Activated T-cell treated with anti-CD3 and anti-CD28 coated beads for 4 hours (primary cell): ENCODE data around the gene USB1.

ENCODE experiments used
- DNase-seq: peaks from one replicate; pipeline ENCODE4 v3.0.0-alpha.2; 2020

The USB1 gene

DNA sequence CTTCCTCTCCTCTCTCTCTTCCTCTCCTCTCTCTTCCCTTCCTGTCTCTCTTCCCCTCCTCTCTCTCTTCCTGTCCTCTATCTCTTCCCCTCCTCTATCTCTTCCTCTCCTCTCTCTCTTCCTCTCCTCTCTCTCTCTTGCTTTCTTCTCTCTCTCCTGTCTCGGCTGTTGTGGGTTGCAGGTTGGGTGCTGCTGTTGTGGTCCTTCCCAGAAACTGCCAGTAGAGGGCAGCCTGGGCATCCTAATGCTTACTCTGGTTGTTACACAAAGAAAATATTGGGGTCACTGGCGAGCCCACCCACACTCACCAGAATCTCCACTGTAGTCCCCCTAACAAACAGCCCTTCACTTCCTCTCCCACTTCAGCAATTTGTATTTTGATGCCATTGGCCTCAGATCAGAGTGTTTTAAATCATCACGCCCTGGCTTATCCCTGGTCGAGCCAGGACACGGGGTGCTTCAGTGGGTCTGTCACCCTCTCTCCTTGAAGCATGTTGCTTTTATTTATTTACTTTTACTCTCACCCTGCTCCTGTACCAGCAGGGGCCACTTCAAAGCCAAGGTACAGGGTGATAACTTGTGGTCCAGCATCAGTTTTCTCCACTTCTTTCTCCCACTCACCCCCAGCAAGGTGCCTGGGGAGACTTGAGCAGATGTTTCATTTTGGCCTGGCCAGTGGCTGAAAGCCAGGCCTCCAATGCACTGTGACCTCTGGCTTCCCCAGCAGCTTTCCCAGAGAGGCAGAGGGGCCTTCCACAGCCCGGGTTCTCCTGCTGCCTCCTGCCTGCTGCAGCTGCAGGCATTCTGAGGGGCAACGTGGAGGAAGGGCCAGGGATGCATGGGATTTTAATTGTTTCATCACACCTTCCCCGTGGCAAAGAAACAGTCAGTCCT is 19.7 kb downstream of the USB1 start:
- DNase-seq = peak; percentile 54

DNA sequence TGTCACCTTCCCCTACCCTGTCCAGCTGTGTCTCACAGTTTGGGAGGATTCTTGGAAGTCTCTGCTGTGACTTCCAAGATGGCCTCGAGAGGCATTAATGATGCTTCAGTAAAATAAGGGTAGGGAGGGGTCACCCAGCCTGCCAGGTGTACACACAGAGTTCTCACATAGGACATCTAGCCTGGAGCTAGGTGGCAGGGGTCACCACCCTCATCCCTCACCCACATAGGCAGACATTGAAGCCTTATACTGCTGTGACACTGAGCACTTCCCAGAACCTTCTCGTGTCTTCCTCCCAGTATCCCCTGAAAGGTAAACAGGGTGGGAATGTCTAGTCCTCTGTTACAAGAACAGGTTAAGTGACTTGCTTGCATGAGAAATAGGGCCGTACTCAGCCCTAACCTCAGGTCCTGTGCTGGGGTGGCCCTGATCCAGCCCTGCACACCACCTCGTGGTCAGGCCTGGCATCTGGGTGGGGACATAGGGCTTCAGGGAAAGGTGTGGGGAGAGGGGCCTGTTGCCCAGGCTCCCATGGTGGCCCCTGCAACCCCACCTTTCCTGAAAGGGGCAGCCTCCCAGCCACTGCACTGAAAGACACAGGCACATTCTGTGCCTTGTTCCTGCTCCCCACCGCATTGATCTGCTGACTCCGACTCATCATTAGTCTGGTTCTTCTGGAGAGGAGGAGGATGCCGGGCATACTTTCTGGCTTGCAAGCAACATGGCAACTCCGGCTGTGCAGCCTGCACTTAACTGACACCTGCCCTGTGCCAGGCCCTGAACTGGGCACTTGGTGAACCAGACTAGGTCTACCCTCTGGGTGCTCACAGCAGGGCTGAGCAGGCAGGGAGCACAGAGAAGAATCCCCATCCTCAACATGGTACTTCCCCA is 20.7 kb downstream of the USB1 start:
- no peak for DNase-seq

GRCh38 chr16:58022601-58023371 is 21.6 kb downstream of the USB1 start:
- no peak for DNase-seq

DNA sequence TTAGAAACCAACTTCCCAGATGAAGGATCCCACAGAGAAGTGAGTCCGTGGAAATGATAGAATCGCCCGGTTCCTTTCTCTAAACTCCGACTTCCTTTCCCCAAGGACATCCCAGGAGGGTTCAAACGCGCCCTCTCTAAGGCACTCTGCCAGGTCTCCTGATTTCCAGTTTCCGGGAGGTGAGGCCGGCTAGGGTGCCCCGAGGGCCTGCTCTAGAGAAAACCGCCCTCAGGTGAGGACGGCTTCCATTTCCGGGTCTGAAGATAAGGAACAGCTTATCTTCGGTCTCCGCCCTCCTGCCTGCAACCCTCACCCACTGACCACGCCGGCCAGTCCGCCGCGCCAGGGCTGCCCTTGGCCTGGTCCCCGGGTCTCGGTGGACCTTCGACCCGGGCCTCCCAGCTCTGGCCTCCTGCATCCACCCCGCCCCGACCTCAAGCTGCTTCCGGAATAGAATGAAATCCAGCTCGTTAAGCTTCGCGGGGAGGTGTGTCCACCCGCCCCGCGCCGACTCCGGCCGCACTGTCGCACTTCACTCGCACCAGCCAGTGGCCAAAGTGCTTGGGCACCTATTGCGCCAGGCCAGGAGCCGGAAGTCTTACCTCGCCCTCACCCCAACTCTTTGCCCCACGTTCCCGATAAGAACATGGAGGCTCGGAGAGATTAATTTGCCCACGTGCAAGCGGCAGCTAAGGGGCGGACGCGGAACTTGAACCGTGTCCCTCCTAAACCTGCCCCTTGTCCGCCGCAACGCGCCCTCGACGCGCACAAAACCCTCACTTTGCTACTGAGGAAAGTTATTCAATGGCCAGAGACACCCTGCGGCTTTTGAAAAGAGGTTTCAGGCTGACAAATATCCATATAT is 23.5 kb downstream of the USB1 start:
- DNase-seq = no peak

DNA sequence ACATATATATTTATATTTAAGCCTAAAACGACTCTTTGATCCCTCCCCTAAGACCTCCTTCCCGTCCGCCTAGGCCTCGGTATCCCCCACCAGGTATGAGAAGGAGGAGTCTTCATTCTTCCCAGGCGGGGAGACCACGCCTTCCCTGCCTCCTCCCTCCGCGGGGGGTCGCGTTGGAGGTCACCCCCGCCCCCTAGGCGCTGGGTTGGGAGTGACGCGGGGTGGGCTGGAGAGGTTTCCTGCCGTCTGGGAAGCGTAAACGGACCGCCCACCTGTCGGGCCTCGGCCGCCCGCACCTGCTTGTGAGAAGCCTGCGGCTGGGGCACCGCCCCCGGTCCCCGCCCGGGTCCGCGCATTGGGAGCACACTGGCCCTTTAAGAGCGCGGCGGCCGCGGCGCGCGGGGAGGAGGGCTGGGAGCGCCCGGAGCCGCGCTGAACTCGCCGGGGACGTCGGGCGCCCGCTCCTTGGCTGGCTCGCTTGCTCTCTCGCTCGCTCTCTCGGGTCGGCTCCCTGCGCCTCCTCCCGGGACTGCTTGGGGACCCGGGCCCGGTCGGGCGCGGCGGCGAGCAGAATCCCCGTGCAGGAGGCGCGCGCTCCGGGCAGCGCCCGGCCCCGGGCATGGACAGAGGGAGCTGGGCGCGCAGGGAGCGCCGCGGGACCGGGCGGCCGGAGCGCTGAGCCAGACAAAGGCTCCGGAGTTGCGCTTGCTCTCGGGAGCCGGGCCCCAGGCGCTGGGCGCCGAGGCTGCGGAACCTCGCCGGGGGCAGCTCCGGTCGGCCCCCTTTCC is 24.3 kb downstream of the USB1 start, which contains the start of gene MMP15:
MMP15 (plus strand) TSS at position 404 of the 788 bp plus-strand sequence. CDS start 597 bp downstream, outside the sequence.
- DNase-seq = peak; percentile 56

DNA sequence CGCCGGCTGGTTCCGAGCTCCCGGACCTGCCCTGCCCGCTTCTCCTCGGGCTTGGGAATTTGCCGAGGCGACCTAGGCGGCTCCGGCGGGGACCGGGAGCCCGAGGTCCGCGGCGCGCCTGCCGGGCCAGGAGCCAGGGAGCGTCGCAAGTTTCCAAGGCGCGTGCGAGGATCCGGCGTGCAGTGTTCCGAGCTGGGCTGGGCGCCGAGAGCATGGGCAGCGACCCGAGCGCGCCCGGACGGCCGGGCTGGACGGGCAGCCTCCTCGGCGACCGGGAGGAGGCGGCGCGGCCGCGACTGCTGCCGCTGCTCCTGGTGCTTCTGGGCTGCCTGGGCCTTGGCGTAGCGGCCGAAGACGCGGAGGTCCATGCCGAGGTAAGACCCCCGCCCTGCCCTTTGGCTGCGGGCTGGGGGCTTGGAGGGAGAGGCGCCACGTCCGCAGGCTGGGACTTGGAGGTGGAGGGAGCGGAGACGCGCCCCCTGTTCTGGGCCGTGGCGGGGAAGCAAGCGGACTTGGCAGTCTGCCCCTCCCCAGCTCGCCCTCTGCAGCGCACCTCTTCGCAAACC is 25.0 kb downstream of the USB1 start:
- DNase-seq = no peak

GRCh38 chr16:58026705-58027160 is 25.5 kb downstream of the USB1 start:
- no peak for DNase-seq

DNA sequence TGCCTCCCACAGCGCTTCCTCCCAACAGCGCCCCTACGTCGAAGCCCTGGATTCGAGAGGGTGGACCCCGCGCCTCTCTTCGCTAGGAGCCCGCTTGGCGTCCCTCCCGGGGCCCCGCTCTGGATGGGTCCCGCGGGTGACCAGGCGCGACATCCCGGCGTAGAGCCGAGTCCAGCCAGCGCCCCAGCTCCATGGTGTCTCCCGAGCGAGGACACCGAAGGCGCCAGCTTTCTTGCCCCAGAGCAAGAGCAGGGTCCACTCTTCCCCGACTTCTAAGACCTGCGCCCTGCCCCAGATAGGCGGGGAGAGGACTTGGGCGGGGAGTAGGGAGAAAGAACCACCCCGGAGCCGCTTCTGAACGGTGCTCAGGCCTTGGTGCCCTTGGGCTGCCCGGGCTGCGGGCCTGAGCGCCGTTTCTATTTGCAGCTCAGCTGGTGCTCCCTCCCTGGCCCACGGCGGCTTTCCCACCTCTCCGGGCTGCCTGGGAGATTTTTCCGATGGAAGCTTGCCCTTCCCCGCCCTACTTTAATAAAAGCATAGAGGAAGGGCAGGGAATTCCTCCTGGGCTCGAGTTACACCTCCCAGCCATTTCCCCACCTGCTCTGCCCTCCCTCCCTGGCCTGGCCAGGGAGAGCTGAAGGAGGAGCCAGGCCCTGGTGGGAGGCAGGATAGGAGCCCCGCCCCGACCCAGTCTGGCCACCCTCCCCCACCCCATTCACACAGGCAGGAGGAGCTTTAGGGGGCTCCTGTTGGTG is 26.1 kb downstream of the USB1 start:
- DNase-seq = no peak

DNA sequence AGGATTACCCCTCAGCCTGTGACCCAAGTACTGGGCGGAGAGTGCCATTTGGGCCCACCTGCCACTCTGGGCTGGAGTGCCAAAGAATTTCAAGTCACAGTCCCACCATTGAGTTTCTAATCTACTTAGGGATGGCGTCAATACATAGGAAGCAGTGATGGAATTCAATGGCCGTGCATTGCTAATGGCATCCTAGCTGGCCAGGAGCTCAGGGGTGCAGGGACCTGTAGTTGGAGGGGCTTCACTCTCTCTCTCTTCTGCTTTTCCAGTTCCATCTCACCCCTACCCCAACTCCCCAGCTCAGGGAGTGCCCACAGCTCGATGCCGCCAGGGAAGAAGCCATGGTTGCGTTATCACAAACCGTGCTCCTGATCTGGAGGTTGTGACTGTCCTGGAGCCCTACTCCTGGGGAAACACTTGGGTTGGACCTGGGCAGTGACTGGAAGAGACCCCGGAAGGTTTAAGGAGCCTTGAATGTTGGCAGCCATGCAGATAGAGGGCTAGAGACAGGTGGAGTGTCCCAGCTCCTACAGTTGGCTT is 26.8 kb downstream of the USB1 start:
- DNase-seq = no peak

DNA sequence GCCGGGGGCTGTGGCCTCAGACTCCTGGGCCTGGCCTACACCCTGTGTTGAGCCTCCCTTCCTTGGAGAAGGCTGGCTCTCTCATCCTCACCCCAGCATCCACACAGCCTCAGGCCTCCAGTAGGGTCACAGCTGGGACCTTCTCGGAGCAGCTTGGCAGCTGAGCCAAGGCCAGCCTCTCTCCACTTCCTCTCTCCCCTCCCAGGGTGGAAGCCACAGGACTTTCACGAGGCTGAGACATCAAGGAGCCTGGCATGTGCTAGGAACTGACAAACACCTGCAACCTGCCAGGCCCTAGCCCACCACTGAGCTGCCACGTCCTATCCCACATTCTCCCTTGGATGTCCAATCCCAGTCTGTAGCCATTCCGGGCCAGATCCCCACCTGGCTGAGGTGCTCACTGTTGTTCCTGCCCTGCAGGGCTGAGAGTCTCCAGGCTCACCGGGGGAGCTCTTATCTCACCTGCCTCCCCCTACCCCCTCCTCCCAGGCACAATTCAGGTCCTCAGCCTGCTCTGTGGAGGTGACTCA is 27.4 kb downstream of the USB1 start:
- DNase-seq = no peak

DNA sequence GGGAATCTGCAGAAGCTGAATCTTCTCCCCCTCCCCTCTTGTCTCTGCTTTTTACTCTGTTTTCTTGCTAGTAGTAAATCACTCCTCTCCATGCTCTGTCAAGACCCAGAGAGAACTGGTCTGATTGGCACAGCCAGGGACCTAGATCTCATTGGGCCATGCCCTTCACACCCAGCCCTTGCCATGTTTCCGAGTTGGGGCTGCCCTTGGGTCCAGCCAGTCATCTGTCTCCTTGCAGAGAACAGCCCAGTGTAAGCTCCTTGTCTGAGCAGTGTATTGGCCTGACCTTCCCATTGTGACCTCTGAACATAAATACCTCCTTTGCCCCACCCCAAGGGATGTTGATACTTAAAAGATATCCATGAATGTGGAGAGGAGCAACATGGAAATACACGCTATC is 28.2 kb downstream of the USB1 start:
- DNase-seq = no peak

- DNase-seq = no peak
Measured at GRCh38 chr16:58030136-58030840, 29.1 kb downstream of the USB1 start.

GRCh38 chr16:58031016-58031800 is 30.0 kb downstream of the USB1 start:
- no peak for DNase-seq

DNA sequence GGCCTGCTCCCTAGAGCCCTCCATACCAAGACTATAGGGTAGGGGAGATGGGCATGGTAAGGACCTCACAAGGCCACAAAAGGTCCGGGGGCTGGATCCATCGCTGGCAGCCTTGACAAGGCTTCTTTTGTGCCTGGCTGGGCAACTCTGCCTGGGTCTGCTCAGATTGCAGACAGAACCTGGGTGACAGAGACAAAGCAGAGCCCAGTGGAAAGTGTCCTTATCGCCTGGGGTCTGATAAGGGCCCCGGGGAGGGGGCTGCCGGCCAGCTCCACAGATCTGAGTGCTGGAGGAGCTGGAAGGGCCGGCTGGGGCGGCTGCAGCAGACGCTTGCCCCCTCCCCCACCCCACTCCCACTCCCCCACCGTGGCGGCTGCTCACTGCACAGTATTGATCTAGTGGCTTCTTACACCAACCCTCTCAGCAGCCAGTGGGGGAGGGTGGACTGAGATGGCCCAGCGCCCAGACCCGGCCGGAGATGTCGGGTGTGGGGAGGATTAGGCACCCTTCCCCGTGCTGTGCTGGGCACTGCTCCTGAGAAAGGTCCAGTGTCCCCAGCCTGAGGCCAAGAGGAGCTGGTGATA is 31.6 kb downstream of the USB1 start:
- no peak for DNase-seq

GRCh38 chr16:58034128-58034685 is 33.0 kb downstream of the USB1 start:
- DNase-seq = no peak

DNA sequence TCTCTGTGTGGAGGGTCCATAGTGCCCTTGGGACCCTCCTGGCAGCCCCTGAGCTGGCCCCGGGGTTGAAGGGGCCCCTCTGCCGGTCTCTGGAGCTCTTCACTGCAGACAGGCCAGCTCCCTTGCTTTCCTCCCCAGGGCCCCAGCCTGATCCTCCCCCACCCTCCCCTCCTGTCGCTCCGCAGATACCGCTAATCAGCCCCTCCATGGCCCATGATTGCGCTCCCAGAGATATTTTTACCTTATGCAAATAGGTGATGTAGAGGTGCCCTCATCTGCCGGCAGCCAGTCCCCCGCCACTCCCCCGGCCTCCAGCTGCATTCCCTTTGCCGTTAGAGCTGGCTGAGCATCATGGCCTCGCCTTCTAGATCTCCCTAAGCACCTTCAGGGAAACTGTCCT is 33.6 kb downstream of the USB1 start:
- DNase-seq = no peak
